Measurements from ENCODE around the gene ABTB2.

GRCh38 chr11:34405079-34405858, 47.5 kb upstream of the ABTB2 start:
- TF ChIP-seq CTCF (conservative IDR thresholded peaks at IDR 0.05) (no peak), ZFX (IDR thresholded peaks at IDR 0.05) (no peak)
